ENCODE results near the gene USP24. TPM values are rescaled to one million over a fixed set of nuclear protein-coding genes. Genes with fewer than 3 reads are reported as not detected.

USP24 gene
- total and polyA plus RNA-seq, 2 donors (not counting 3 experiments of a cell fraction or from before 2014, with no cell fraction given), result 8.2 to 30.0 TPM

DNA sequence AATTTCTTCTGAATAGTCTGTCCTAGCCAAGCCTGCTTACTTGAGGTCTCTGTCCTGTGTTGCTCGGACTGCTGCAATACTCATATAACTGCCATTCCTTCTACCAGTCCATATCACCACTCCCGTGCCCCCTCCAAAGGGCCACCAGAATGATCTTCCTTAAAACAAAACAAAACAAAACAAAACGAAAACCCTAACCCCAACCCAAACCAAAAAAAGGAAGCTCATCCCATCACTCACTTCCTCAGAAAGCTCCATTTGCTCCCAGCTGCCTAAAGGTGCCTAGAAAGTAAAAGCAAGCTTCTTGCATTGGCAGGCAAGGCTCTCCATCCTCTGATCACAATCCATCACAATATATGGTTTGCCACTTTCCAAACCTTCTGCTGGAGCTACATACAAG lies 20.3 kb downstream of the USP24 start:
- no peaks in the 10 kb centered on the region for H3K27me3 ChIP-seq (ENCODE audit: control insufficient read depth in 2 of 2, insufficient read depth in 2 of 2, low read length in 2 of 2)
- FAIRE-seq (no peak), DNase-seq (ENCODE audit: low read depth, low spot score) (no peak)
- no peaks in the 10 kb centered on the region for H3K36me3 ChIP-seq (ENCODE audit: control insufficient read depth in 2 of 2, extremely low read depth in 1 of 2, insufficient read depth in 2 of 2, low read length in 2 of 2)
- peaks cover 7% of the 10 kb centered on the region for H4K20me1 ChIP-seq (replicated peaks; ENCODE audit: control insufficient read depth, extremely low read depth, insufficient read depth, low read length)
- peaks cover 18% of the 10 kb centered on the region for H3K79me2 ChIP-seq (ENCODE audit: control insufficient read depth, insufficient read depth, low read length)
- no peak overlapping the region for H2AFZ ChIP-seq (ENCODE audit: low read depth, low read length)
- intact Hi-C loops (cut with micrococcal nuclease) (no loop called here), dilution Hi-C loops (cut with MboI; ENCODE audit: extremely low pct_ligation_motif_present, low sequenced_read_pairs) (no loop called here)
- CTCF ChIA-PET, result interaction anchor here (2.0 kb wide), 1 partner anchor 21 kb away, joined by 4 read pairs; the partner anchor contains the start of gene USP24
- no peaks in the 10 kb centered on the region for H3K4me1 ChIP-seq (ENCODE audit: control insufficient read depth, extremely low read depth, insufficient read depth, low read length)
- no peak overlapping the region for H3K27ac ChIP-seq (ENCODE audit: insufficient read depth, low read depth, low read length)
- TF ChIP-seq GATA2 (IDR thresholded peaks at IDR 0.05; ENCODE audit: insufficient read depth, insufficient read length, low read depth, low read length), result no peak
- TF ChIP-seq, protein P1, sequence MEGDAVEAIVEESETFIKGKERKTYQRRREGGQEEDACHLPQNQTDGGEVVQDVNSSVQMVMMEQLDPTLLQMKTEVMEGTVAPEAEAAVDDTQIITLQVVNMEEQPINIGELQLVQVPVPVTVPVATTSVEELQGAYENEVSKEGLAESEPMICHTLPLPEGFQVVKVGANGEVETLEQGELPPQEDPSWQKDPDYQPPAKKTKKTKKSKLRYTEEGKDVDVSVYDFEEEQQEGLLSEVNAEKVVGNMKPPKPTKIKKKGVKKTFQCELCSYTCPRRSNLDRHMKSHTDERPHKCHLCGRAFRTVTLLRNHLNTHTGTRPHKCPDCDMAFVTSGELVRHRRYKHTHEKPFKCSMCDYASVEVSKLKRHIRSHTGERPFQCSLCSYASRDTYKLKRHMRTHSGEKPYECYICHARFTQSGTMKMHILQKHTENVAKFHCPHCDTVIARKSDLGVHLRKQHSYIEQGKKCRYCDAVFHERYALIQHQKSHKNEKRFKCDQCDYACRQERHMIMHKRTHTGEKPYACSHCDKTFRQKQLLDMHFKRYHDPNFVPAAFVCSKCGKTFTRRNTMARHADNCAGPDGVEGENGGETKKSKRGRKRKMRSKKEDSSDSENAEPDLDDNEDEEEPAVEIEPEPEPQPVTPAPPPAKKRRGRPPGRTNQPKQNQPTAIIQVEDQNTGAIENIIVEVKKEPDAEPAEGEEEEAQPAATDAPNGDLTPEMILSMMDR (IDR thresholded peaks at IDR 0.05; ENCODE audit: extremely low read depth in 1 of 2, insufficient read depth in 1 of 2, low read depth in 1 of 2, low read length in 2 of 2), result no peak
- no peak for TF ChIP-seq POLR2AphosphoS5 (IDR thresholded peaks at IDR 0.05; ENCODE audit: insufficient read depth, low read depth, low read length)
- no peak for TF ChIP-seq JUN (IDR thresholded peaks at IDR 0.05; ENCODE audit: borderline replicate concordance, insufficient read depth, insufficient read length, low read depth)
- TF ChIP-seq, protein P2, sequence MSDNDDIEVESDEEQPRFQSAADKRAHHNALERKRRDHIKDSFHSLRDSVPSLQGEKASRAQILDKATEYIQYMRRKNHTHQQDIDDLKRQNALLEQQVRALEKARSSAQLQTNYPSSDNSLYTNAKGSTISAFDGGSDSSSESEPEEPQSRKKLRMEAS (IDR thresholded peaks at IDR 0.05; ENCODE audit: insufficient read depth, insufficient read length), result no peak
- TF ChIP-seq FOS (IDR thresholded peaks at IDR 0.05; ENCODE audit: borderline replicate concordance, insufficient read depth, low read length), result no peak
- TF ChIP-seq EZH2 (IDR thresholded peaks at IDR 0.05; ENCODE audit: borderline replicate concordance, low read depth, low read length, severe bottlenecking), result no peak
- no peak for TF ChIP-seq POLR2A (IDR thresholded peaks at IDR 0.05; ENCODE audit: low read depth, low read length)
- no peak for TF ChIP-seq MYC (IDR thresholded peaks at IDR 0.05; ENCODE audit: low read depth, low read length)
- H3K9ac ChIP-seq (replicated peaks; ENCODE audit: extremely low read depth, insufficient read depth, low read length), result no peak overlapping the region
- no peak overlapping the region for H3K4me3 ChIP-seq (replicated peaks in 1 of 3; ENCODE audit: insufficient read depth in 1 of 3, low read depth in 1 of 3, low read length in 3 of 3)
- no peaks in the 10 kb centered on the region for H3K9me1 ChIP-seq (replicated peaks; ENCODE audit: control insufficient read depth, extremely low read depth, insufficient read depth, low read length)
- no peaks in the 10 kb centered on the region for H3K9me3 ChIP-seq (replicated peaks; ENCODE audit: control insufficient read depth, insufficient read depth, low read length)
- no TSS peak for BruUV-seq (replicated peaks)
- POLR2A ChIA-PET, result interaction anchor here (0.6 kb wide), 1 partner anchor 18 kb away, joined by 3 read pairs; no protein-coding TSS in a partner anchor
- H3K4me2 ChIP-seq (ENCODE audit: insufficient read depth, low read length), result no peak overlapping the region

Measured in endothelial cell of umbilical vein (primary cell).